SU-DHL-6 (cell line): ENCODE results near the gene RNF223.

Source experiments
- H2AFZ ChIP-seq: fragments of 200-600 bp; sonication (generic); 2 replicates; pipeline ENCODE4 v1.6.1; 2014; ENCODE audit warnings: low read depth, mild to moderate bottlenecking, moderate library complexity, mixed read lengths, antibody characterized with exemption, low read length; ENCODE audit not compliant: severe bottlenecking
- H3F3A ChIP-seq: fragments of 200-600 bp; shearing (Covaris generic); 2 replicates; pipeline ENCODE4 v1.6.0; 2016; ENCODE audit warnings: antibody characterized with exemption, mild to moderate bottlenecking; ENCODE audit not compliant: insufficient read depth
- H3K27ac ChIP-seq: fragments of 200-600 bp; sonication (generic); 2 replicates; pipeline ENCODE4 v1.5.1; 2016; ENCODE audit warnings: low read depth, mild to moderate bottlenecking, low read length, moderate library complexity, mixed read lengths
- H3K27me3 ChIP-seq: fragments of 200-600 bp; sonication (generic), shearing (Covaris generic); 2 replicates; pipeline ENCODE4 v1.6.0; 2014; ENCODE audit warnings: mild to moderate bottlenecking, low read length
- H3K36me3 ChIP-seq: fragments of 200-600 bp; sonication (generic); 2 replicates; pipeline ENCODE4 v1.6.1; 2014; ENCODE audit warnings: mild to moderate bottlenecking, low read length, mixed read lengths
- H3K4me2 ChIP-seq: fragments of 300-600, 200-600 bp; shearing (Covaris generic), sonication (generic); 2 replicates; pipeline ENCODE4 v1.6.0; 2014; ENCODE audit warnings: low read length, low read depth, mild to moderate bottlenecking; ENCODE audit not compliant: poor library complexity, severe bottlenecking
- H3K4me3 ChIP-seq: fragments of 200-600 bp; sonication (generic); 2 replicates; pipeline ENCODE4 v1.5.1; 2014; ENCODE audit warnings: antibody characterized with exemption, low read length, mild to moderate bottlenecking, mixed read lengths; ENCODE audit not compliant: insufficient read depth, poor library complexity, severe bottlenecking
- H3K79me2 ChIP-seq: fragments of 200-600 bp; sonication (generic); 2 replicates; pipeline ENCODE4 v1.6.1; 2014; ENCODE audit warnings: mild to moderate bottlenecking, low read length, moderate library complexity; ENCODE audit not compliant: insufficient read depth
- H3K9ac ChIP-seq: fragments of 200-600 bp; sonication (generic); 2 replicates; pipeline ENCODE4 v1.7.0; 2014; ENCODE audit warnings: mild to moderate bottlenecking, low read length
- H3K9me2 ChIP-seq: fragments of 200-600 bp; sonication (generic); replicated peaks from 2 replicates; pipeline ENCODE4 v1.6.1; 2014; ENCODE audit warnings: low read length; ENCODE audit not compliant: insufficient read depth
- H3K9me3 ChIP-seq: fragments of 200-600 bp; sonication (generic); 2 replicates; pipeline ENCODE4 v1.6.1; 2014; ENCODE audit warnings: low read length, mixed read lengths; ENCODE audit not compliant: insufficient read depth
- H4K20me1 ChIP-seq: fragments of 200-600 bp; sonication (generic); 2 replicates; pipeline ENCODE4 v1.6.1; 2014; ENCODE audit warnings: low read depth, mild to moderate bottlenecking, antibody characterized with exemption, low read length, moderate library complexity, mixed read lengths
- CTCF ChIP-seq: fragments of 200-600 bp; sonication (generic); IDR thresholded peaks from one replicate; pipeline ENCODE4 v1.5.1; 2017; ENCODE audit warnings: antibody characterized with exemption, mild to moderate bottlenecking, low read length, moderate library complexity; ENCODE audit not compliant: insufficient read depth, poor library complexity, severe bottlenecking
- EZH2phosphoT487 ChIP-seq: fragments of 200-600 bp; sonication (generic), shearing (Covaris generic); conservative IDR thresholded peaks from 2 replicates; pipeline ENCODE4 v1.6.1; 2018; ENCODE audit warnings: mild to moderate bottlenecking, antibody characterized with exemption, low read length, moderate library complexity, mixed read lengths

Gene RNF223

GRCh38 chr1:1063945-1064831, 9.9 kb downstream of the RNF223 start:
- H3K9me3 ChIP-seq, result no peaks in the 10 kb centered on the region
- TF ChIP-seq CTCF, result peak; percentile 90
- no peak for TF ChIP-seq EZH2phosphoT487
- H3K27ac ChIP-seq, result no peak overlapping the region
- no peaks in the 10 kb centered on the region for H3K79me2 ChIP-seq
- no peak overlapping the region for H3K9ac ChIP-seq
- H2AFZ ChIP-seq, result no peak overlapping the region
- no peaks in the 10 kb centered on the region for H3K36me3 ChIP-seq
- H3K9me2 ChIP-seq, result no peaks in the 10 kb centered on the region
- H3K4me3 ChIP-seq, result no peak overlapping the region
- H4K20me1 ChIP-seq, result no peaks in the 10 kb centered on the region
- no peaks in the 10 kb centered on the region for H3F3A ChIP-seq
- no peak overlapping the region for H3K4me2 ChIP-seq
- no peaks in the 10 kb centered on the region for H3K27me3 ChIP-seq

- no peaks in the 10 kb centered on the region for H3F3A ChIP-seq
- H3K4me3 ChIP-seq, result no peak overlapping the region
- no peaks in the 10 kb centered on the region for H3K27me3 ChIP-seq
- no peak overlapping the region for H3K27ac ChIP-seq
- no peaks in the 10 kb centered on the region for H3K9me3 ChIP-seq
- no peaks in the 10 kb centered on the region for H3K79me2 ChIP-seq
- H3K4me2 ChIP-seq, result no peak overlapping the region
- no peak overlapping the region for H2AFZ ChIP-seq
- H3K9me2 ChIP-seq, result no peaks in the 10 kb centered on the region
- no peak overlapping the region for H3K9ac ChIP-seq
- H4K20me1 ChIP-seq, result no peaks in the 10 kb centered on the region
- TF ChIP-seq EZH2phosphoT487, result no peak
- no peak for TF ChIP-seq CTCF
- H3K36me3 ChIP-seq, result no peaks in the 10 kb centered on the region
Observed at GRCh38 chr1:1063261-1063944, 10.7 kb downstream of the RNF223 start.

GRCh38 chr1:1062348-1063163, 11.6 kb downstream of the RNF223 start:
- TF ChIP-seq EZH2phosphoT487 (no peak), CTCF (no peak)
- H3K9me2 ChIP-seq, result no peaks in the 10 kb centered on the region
- H3K4me2 ChIP-seq, result no peak overlapping the region
- H2AFZ ChIP-seq, result no peak overlapping the region
- H3K9me3 ChIP-seq, result no peaks in the 10 kb centered on the region
- H3K27me3 ChIP-seq, result no peaks in the 10 kb centered on the region
- no peak overlapping the region for H3K9ac ChIP-seq
- H3K4me3 ChIP-seq, result no peak overlapping the region
- H3K27ac ChIP-seq, result no peak overlapping the region
- no peaks in the 10 kb centered on the region for H3K36me3 ChIP-seq
- H3F3A ChIP-seq, result no peaks in the 10 kb centered on the region
- no peaks in the 10 kb centered on the region for H3K79me2 ChIP-seq
- H4K20me1 ChIP-seq, result no peaks in the 10 kb centered on the region
